H1 (cell line): ENCODE data around the gene RAB39A. TPM values are rescaled to one million over a fixed set of nuclear protein-coding genes. Genes with fewer than 3 reads are reported as not detected.

Experiments used
- CTCF ChIA-PET: fragments of 300-600 bp; sonication (Branson Sonifier 250); formaldehyde crosslinking; loops from one replicate; lab custom pipeline; 2021; ENCODE audit not compliant: partially characterized antibody; lab: Charles Lee
- POLR2A ChIA-PET: fragments of 300-600 bp; sonication (Branson Sonifier 250); formaldehyde crosslinking; loops from one replicate; lab custom pipeline; 2021; ENCODE audit warnings: inconsistent platforms; ENCODE audit not compliant: partially characterized antibody; lab: Charles Lee
- DNase-seq, 2 experiments: peaks; one replicate each; pipeline versions ENCODE4 v3.0.0 to v3.0.0-alpha.2; 2010 to 2022; ENCODE audit warnings: low spot score in 2 of 2, low read depth in 1 of 2, mixed read lengths in 1 of 2
- FAIRE-seq: peaks from 2 replicates; lab custom pipeline; 2011; peaks lifted over from hg19 to GRCh38; lab: Jason Lieb, UNC
- H2AFZ ChIP-seq: 2 replicates; pipeline ENCODE4 v1.8.1; 2012; ENCODE audit warnings: low read length, inconsistent platforms
- H2AK5ac ChIP-seq: 2 replicates; pipeline ENCODE4 v1.6.1; 2013; ENCODE audit warnings: low read depth, low read length
- H2BK120ac ChIP-seq: replicated peaks from 2 replicates; pipeline ENCODE3; 2013; ENCODE audit warnings: low read depth, low read length, inconsistent platforms
- H2BK12ac ChIP-seq: 2 replicates; pipeline ENCODE4 v1.6.1; 2013; ENCODE audit warnings: low read depth, low read length
- H2BK15ac ChIP-seq: 2 replicates; pipeline ENCODE4 v1.6.1; 2013; ENCODE audit warnings: low read length
- H2BK20ac ChIP-seq: 2 replicates; pipeline ENCODE4 v1.6.1; 2013; ENCODE audit warnings: low read length
- H2BK5ac ChIP-seq: 2 replicates; pipeline ENCODE4 v1.6.1; 2013; ENCODE audit warnings: low read depth, low read length
- H3K14ac ChIP-seq: 2 replicates; pipeline ENCODE4 v1.6.1; 2013; ENCODE audit warnings: inconsistent platforms; ENCODE audit not compliant: insufficient read length
- H3K18ac ChIP-seq: 2 replicates; pipeline ENCODE4 v1.6.1; 2013; ENCODE audit warnings: low read length; ENCODE audit errors: extremely low read depth
- H3K23ac ChIP-seq: 2 replicates; pipeline ENCODE4 v1.6.1; 2013; ENCODE audit warnings: inconsistent platforms; ENCODE audit not compliant: insufficient read length
- H3K23me2 ChIP-seq: 2 replicates; pipeline ENCODE4 v1.6.1; 2013; ENCODE audit warnings: low read depth, low read length
- H3K27ac ChIP-seq: 2 replicates; pipeline ENCODE4 v1.6.1; 2011; ENCODE audit warnings: low read depth, low read length, inconsistent platforms
- H3K27me3 ChIP-seq, 4 experiments: replicated peaks in 1 of 4; 1 replicate in 1 of 4; 2 replicates in 3 of 4; pipeline versions ENCODE4 v1.6.1 to v1.8.1; 2011 to 2013; ENCODE audit warnings: low read length in 3 of 4, mild to moderate bottlenecking in 3 of 4, inconsistent platforms in 2 of 4, mixed read lengths in 2 of 4, moderate library complexity in 1 of 4; ENCODE audit not compliant: control insufficient read depth in 3 of 4, insufficient read depth in 3 of 4; ENCODE audit errors: extremely low read depth in 1 of 4
- H3K36me3 ChIP-seq, 4 experiments: 2 replicates each; pipeline versions ENCODE4 v1.6.1 to v1.8.1; 2011 to 2013; ENCODE audit warnings: mild to moderate bottlenecking in 4 of 4, low read length in 3 of 4, moderate library complexity in 2 of 4, control low read depth in 1 of 4, inconsistent platforms in 1 of 4; ENCODE audit not compliant: insufficient read depth in 4 of 4, control insufficient read depth in 2 of 4
- H3K4ac ChIP-seq: replicated peaks from 2 replicates; pipeline ENCODE3; 2013; ENCODE audit warnings: low read length, low read depth, mixed read lengths, inconsistent platforms; ENCODE audit not compliant: insufficient read length
- H3K4me1 ChIP-seq, 4 experiments: replicated peaks in 1 of 4; 1 replicate in 1 of 4; 2 replicates in 3 of 4; pipeline versions ENCODE4 v1.6.1 to v1.8.1; 2011 to 2013; ENCODE audit warnings: low read length in 3 of 4, inconsistent platforms in 2 of 4, mixed read lengths in 1 of 4; ENCODE audit not compliant: insufficient read depth in 4 of 4, control insufficient read depth in 3 of 4
- H3K4me2 ChIP-seq, 2 experiments: 2 replicates each; pipeline versions ENCODE4 v1.6.1 to v1.8.1; 2011 to 2013; ENCODE audit warnings: low read depth in 2 of 2, low read length in 2 of 2, control low read depth in 1 of 2, inconsistent platforms in 1 of 2, mild to moderate bottlenecking in 1 of 2; ENCODE audit not compliant: insufficient read depth in 1 of 2
- H3K4me3 ChIP-seq, 4 experiments: fragments of 200-600, 300-600 bp in 1 of 4; sonication (generic), shearing (Covaris generic), sonication (Bioruptor Twin) in 1 of 4; 2 replicates each; pipeline versions ENCODE4 v1.5.1 to v1.8.1; 2011 to 2016; ENCODE audit warnings: low read length in 4 of 4, low read depth in 3 of 4, control low read depth in 2 of 4, inconsistent platforms in 2 of 4, mild to moderate bottlenecking in 2 of 4, mixed read lengths in 1 of 4, moderate library complexity in 1 of 4; ENCODE audit not compliant: insufficient read depth in 2 of 4; ENCODE audit errors: extremely low read depth in 1 of 4
- H3K56ac ChIP-seq: replicated peaks from 2 replicates; pipeline ENCODE3; 2013; ENCODE audit warnings: low read depth, mild to moderate bottlenecking, mixed read lengths, low read length, inconsistent platforms; ENCODE audit not compliant: insufficient read length
- H3K79me1 ChIP-seq: 2 replicates; pipeline ENCODE4 v1.6.1; 2013; ENCODE audit warnings: low read depth, low read length, control low read depth
- H3K79me2 ChIP-seq, 2 experiments: 2 replicates each; pipeline versions ENCODE4 v1.6.1 to v1.8.1; 2012 to 2013; ENCODE audit warnings: low read length in 2 of 2, mild to moderate bottlenecking in 2 of 2, inconsistent platforms in 1 of 2; ENCODE audit not compliant: insufficient read depth in 2 of 2, control insufficient read depth in 1 of 2
- H3K9ac ChIP-seq, 4 experiments: replicated peaks in 1 of 4; 1 replicate in 1 of 4; 2 replicates in 3 of 4; pipeline versions ENCODE4 v1.6.1 to v1.8.1; 2011 to 2013; ENCODE audit warnings: low read depth in 3 of 4, low read length in 3 of 4, control low read depth in 2 of 4, mild to moderate bottlenecking in 2 of 4, moderate library complexity in 2 of 4, inconsistent platforms in 1 of 4; ENCODE audit errors: extremely low read depth in 1 of 4
- H3K9me3 ChIP-seq, 2 experiments: 2 replicates each; pipeline versions ENCODE4 v1.6.1 to v1.8.1; 2012 to 2013; ENCODE audit warnings: mild to moderate bottlenecking in 2 of 2, moderate library complexity in 2 of 2, control low read depth in 1 of 2, inconsistent platforms in 1 of 2, low read depth in 1 of 2, low read length in 1 of 2, mixed read lengths in 1 of 2; ENCODE audit not compliant: insufficient read depth in 2 of 2
- H4K20me1 ChIP-seq, 2 experiments: replicated peaks in 1 of 2; 2 replicates each; pipeline versions ENCODE3 to v1.8.1; 2011 to 2013; ENCODE audit warnings: inconsistent platforms in 2 of 2, low read length in 2 of 2, mild to moderate bottlenecking in 1 of 2; ENCODE audit not compliant: insufficient read depth in 2 of 2, control insufficient read depth in 1 of 2
- H4K5ac ChIP-seq: 2 replicates; pipeline ENCODE4 v1.6.1; 2013; ENCODE audit warnings: low read length, low read depth, mixed read lengths, inconsistent platforms; ENCODE audit not compliant: insufficient read length
- H4K8ac ChIP-seq: 2 replicates; pipeline ENCODE4 v1.8.0; 2013; ENCODE audit warnings: mild to moderate bottlenecking, moderate library complexity, low read length, inconsistent platforms; ENCODE audit not compliant: insufficient read depth; ENCODE audit errors: extremely low read depth
- H4K91ac ChIP-seq: replicated peaks from 2 replicates; pipeline ENCODE3; 2013; ENCODE audit warnings: low read length, mixed read lengths, inconsistent platforms; ENCODE audit not compliant: insufficient read length
- JUND ChIP-seq: IDR thresholded peaks from 2 replicates; pipeline ENCODE4 v1.6.1; 2011; ENCODE audit warnings: mild to moderate bottlenecking, improper control_type of control experiment, low read length
- KDM1A ChIP-seq: fragments of 200-600, 300-600 bp; sonication (generic); IDR thresholded peaks from 2 replicates; pipeline ENCODE4 v1.7.1; 2016; ENCODE audit warnings: mild to moderate bottlenecking, low read length, borderline replicate concordance
- POLR2A ChIP-seq, 2 experiments: IDR thresholded peaks; 1 replicate in 1 of 2; 2 replicates in 1 of 2; pipeline ENCODE4 v1.6.1; 2011; ENCODE audit warnings: low read depth in 2 of 2, low read length in 2 of 2, mild to moderate bottlenecking in 2 of 2; ENCODE audit errors: control extremely low read depth in 1 of 2
- WGBS, 2 experiments: shearing (Covaris generic) in 1 of 2; methylation state at CpG; one replicate each; pipeline versions ENCODE4 v1.1.6 to v1.1.7; 2013 to 2015; ENCODE audit warnings: low lambda C conversion rate in 2 of 2, mixed read lengths in 2 of 2, inconsistent platforms in 1 of 2, low coverage in 1 of 2, missing lambda C conversion rate in 1 of 2; ENCODE audit not compliant: insufficient replicate concordance in 2 of 2, insufficient coverage in 1 of 2, insufficient read length in 1 of 2; ENCODE audit errors: extremely low coverage in 1 of 2, missing lambda C conversion rate in 1 of 2; 5-methylcytosine and 5-hydroxymethylcytosine counted together
- polyA plus RNA-seq, 7 experiments: library from polyadenylated mRNA; depleted of rRNA in 3 of 7; stranded (reverse) in 5 of 7; unstranded in 2 of 7; fragments of >200 nt in 5 of 7; fragments of 200-250 nt in 2 of 7; gene quantifications; 1 replicate in 5 of 7; 2 replicates in 1 of 7; 4 replicates in 1 of 7; pipeline versions ENCODE4 v1.2.1 to v1.2.3, GENCODE V29; 2011 to 2013; ENCODE audit warnings: missing spikeins in 2 of 7, mixed read lengths in 2 of 7
- total RNA-seq: library from RNA; stranded (reverse); fragmentation: NEBNext Ultra II Directional; extraction: Animal tissue kit (Norgen Biotek cat#: 25700); gene quantifications from 2 replicates; pipeline ENCODE4 v1.2.1, GENCODE V29; 2021

RAB39A gene
- total and polyA plus RNA-seq, 2 of the 8 experiments (the other 6 are each of a cell fraction or from before 2014, with no cell fraction given) = 7.1 to 19.1 TPM

GRCh38 chr11:107947904-107948303, 19.7 kb downstream of the RAB39A start:
- H4K8ac ChIP-seq = no peak overlapping the region
- POLR2A ChIA-PET = interaction anchor here (1.8 to 2.7 kb wide), 3 partner anchors 11 to 62 kb away, joined by 5 to 9 read pairs (median 6); no protein-coding TSS in a partner anchor
- H3K56ac ChIP-seq = no peak overlapping the region
- no peaks in the 10 kb centered on the region for H3K23me2 ChIP-seq
- no peak overlapping the region for H4K91ac ChIP-seq
- H3K79me1 ChIP-seq = peaks cover 3% of the 10 kb centered on the region; the same call in 1 of the 2 replicates
- DNase-seq = no peak
- whole genome bisulfite sequencing, 2 experiments = 84 to 100% methylated on average over 1 to 4 of the region's 4 CpGs
- no peaks in the 10 kb centered on the region for H3K36me3 ChIP-seq
- H2BK5ac ChIP-seq = no peak overlapping the region
- H2AFZ ChIP-seq = no peak overlapping the region
- CTCF ChIA-PET = interaction anchor here (1.1 to 3.1 kb wide), 4 partner anchors 10 to 52 kb away, joined by 3 to 9 read pairs (median 4); no protein-coding TSS in a partner anchor
- no peak overlapping the region; a peak in 1 of 8 replicates for H3K4me3 ChIP-seq
- TF ChIP-seq KDM1A (no peak), POLR2A (IDR thresholded peaks at IDR 0.05; ENCODE audit: control extremely low read depth in 1 of 2, low read depth in 2 of 2, low read length in 2 of 2) (no peak), JUND (no peak)
- FAIRE-seq = no peak
- no peak overlapping the region for H3K9ac ChIP-seq
- H3K79me2 ChIP-seq = peaks cover 0 to 2% of the 10 kb centered on the region in 2 experiments; a peak in 1 of 4 replicates
- no peak overlapping the region for H4K5ac ChIP-seq
- peaks cover 0 to 11% (median 1%) of the 10 kb centered on the region in 4 experiments; a peak in 5 of 7 replicates for H3K4me1 ChIP-seq
- no peak overlapping the region for H3K14ac ChIP-seq
- H3K27ac ChIP-seq = 0 out of 2 replicates have a peak overlapping the region, but pooled peaks have one; percentile 13
- no peak overlapping the region for H2BK20ac ChIP-seq
- H3K27me3 ChIP-seq = no peaks in the 10 kb centered on the region
- no peaks in the 10 kb centered on the region for H3K9me3 ChIP-seq
- no peak overlapping the region for H2BK120ac ChIP-seq
- H2BK15ac ChIP-seq = no peak overlapping the region
- no peak overlapping the region for H3K23ac ChIP-seq
- no peak overlapping the region for H3K4ac ChIP-seq
- H4K20me1 ChIP-seq = no peaks in the 10 kb centered on the region
- peak overlapping the region; percentile 21 to 48; a peak in 3 of 4 replicates for H3K4me2 ChIP-seq
- no peak overlapping the region for H2BK12ac ChIP-seq
- peak overlapping the region; percentile 3; the same call in 1 of the 2 replicates for H3K18ac ChIP-seq
- H2AK5ac ChIP-seq = no peak overlapping the region; the same call in 1 of the 2 replicates
